Ascending aorta (tissue), 2 donors: ENCODE data around the gene KRTAP4-12. TPM values are rescaled to one million over a fixed set of nuclear protein-coding genes. Genes with fewer than 3 reads are reported as not detected.
"Not testable (repeated sequence)": the region's sequence is repeated elsewhere in the genome, so short reads cannot be mapped to it uniquely, and the experiment has no call there.

Experiments
- DNase-seq, 2 donors: peaks; one replicate each; pipeline ENCODE4 v3.0.0-alpha.2; 2019; ENCODE audit warnings: low spot score in 2 of 2
- H3K27ac ChIP-seq, 2 donors: fragments of 200-600 bp; sonication (generic); one replicate each; pipeline ENCODE4 v1.5.1; 2016 to 2017; ENCODE audit warnings: mild to moderate bottlenecking in 1 of 2
- H3K27me3 ChIP-seq: fragments of 200-600 bp; sonication (generic); one replicate; pipeline ENCODE4 v1.5.1; 2017
- H3K36me3 ChIP-seq, 2 donors: fragments of 200-600 bp; sonication (generic); one replicate each; pipeline ENCODE4 v1.5.1; 2016
- H3K4me1 ChIP-seq, 2 donors: fragments of 200-600 bp; sonication (generic); one replicate each; pipeline ENCODE4 v1.5.1; 2016 to 2017; ENCODE audit warnings: mild to moderate bottlenecking in 1 of 2
- H3K4me3 ChIP-seq, 2 donors: fragments of 200-600 bp; sonication (generic); one replicate each; pipeline ENCODE4 v1.5.1; 2016 to 2017; ENCODE audit warnings: mild to moderate bottlenecking in 1 of 2
- H3K9me3 ChIP-seq, 2 donors: fragments of 200-600 bp; sonication (generic); one replicate each; pipeline ENCODE4 v1.5.1; 2016
- intact Hi-C: fragments of 100-400 bp; cut with DNase I; formaldehyde crosslinking; loops from one replicate; pipeline ENCODE4 v1.15.1; 2023
- total RNA-seq: library from RNA; depleted of rRNA; stranded (reverse); fragments of >200 nt; gene quantifications from one replicate; pipeline ENCODE4 v1.1.0, GENCODE V29; 2016
- TF ChIP-seq, protein P1 (sequence below), 3 experiments: fragments of 200-600 bp in 2 of 3; fragments of 450-650 bp in 1 of 3; sonication (generic) in 2 of 3; IDR thresholded peaks; one replicate each; pipeline ENCODE4 v1.5.1; 2016 to 2019; ENCODE audit warnings: antibody characterized with exemption in 3 of 3, mild to moderate bottlenecking in 1 of 3, moderate library complexity in 1 of 3

Gene KRTAP4-12
- total RNA-seq, 1 donor from 2014 or later: not detected

DNA sequence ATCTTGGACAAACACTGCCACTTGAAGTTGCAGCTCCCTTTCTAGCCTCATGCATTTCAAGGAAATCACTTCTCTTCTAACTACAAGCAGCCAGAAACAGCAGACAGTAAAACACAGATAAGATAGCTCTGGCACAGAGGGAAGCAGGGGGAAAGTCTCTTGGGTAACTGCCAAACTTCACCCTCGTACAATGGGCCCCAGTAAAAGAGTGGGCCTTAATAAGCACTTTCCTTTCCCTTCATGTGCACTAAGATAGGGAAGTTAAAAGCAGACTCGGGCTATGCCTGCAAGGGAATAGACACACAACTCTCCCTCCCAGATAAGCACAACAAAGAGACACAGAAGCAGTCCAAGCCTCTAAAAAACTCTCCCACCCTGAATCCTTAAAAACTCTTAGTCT is 29.9 kb upstream of the KRTAP4-12 start:
- no peak overlapping the region for H3K4me3 ChIP-seq
- H3K4me1 ChIP-seq: no peaks in the 10 kb centered on the region
- TF ChIP-seq, protein P1, sequence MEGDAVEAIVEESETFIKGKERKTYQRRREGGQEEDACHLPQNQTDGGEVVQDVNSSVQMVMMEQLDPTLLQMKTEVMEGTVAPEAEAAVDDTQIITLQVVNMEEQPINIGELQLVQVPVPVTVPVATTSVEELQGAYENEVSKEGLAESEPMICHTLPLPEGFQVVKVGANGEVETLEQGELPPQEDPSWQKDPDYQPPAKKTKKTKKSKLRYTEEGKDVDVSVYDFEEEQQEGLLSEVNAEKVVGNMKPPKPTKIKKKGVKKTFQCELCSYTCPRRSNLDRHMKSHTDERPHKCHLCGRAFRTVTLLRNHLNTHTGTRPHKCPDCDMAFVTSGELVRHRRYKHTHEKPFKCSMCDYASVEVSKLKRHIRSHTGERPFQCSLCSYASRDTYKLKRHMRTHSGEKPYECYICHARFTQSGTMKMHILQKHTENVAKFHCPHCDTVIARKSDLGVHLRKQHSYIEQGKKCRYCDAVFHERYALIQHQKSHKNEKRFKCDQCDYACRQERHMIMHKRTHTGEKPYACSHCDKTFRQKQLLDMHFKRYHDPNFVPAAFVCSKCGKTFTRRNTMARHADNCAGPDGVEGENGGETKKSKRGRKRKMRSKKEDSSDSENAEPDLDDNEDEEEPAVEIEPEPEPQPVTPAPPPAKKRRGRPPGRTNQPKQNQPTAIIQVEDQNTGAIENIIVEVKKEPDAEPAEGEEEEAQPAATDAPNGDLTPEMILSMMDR (IDR thresholded peaks at IDR 0.05): no peak
- H3K27me3 ChIP-seq: no peaks in the 10 kb centered on the region
- DNase-seq: no peak
- H3K9me3 ChIP-seq: no peaks in the 10 kb centered on the region
- H3K27ac ChIP-seq: no peak overlapping the region
- intact Hi-C loops: no loop called here
- H3K36me3 ChIP-seq: no peaks in the 10 kb centered on the region

DNA sequence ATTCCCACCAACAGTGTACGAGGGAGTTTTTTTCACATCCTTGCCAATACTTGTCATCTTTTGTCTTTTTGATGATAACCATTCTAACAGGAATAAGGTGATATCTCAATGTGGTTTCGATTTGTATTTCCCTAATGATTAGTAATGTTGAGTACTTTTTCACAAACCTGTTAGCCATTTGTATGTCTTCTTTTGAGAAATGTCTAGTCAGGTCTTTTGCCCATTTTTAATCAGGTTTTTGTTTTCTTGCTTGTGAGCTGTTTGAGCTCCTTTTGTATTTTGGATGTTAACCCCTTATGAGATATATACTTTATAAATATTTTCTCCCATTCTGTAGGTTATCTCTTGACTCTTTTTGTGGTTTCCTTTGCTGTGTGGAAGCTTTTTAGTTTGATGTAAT is 27.5 kb upstream of the KRTAP4-12 start:
- H3K9me3 ChIP-seq: no peaks in the 10 kb centered on the region
- no peak overlapping the region for H3K27ac ChIP-seq
- DNase-seq: no peak
- intact Hi-C loops: no loop called here
- H3K4me3 ChIP-seq: no peak overlapping the region
- H3K36me3 ChIP-seq: no peaks in the 10 kb centered on the region
- H3K27me3 ChIP-seq: no peaks in the 10 kb centered on the region
- no peaks in the 10 kb centered on the region for H3K4me1 ChIP-seq
- TF ChIP-seq, protein P1 (IDR thresholded peaks at IDR 0.05): no peak

DNA sequence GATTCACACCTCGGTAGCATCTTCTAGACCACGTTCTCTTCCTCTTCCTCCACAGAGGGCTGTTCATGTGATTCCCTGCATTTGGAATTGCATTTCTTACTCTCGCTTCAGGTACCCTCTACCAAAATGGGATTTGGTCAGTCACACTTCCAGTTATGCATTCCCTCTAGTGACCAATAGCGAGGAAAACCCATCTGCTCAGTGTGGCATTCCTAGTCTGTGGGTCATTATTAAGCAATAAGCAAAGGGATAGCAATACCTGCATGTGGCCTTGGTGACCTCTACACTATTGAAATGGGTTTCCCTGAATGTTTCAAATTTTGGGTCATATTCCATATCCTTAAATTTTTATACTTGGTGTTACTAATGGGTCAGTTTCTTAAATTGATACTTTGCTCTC is 26.0 kb upstream of the KRTAP4-12 start:
- no peak overlapping the region for H3K4me3 ChIP-seq
- H3K36me3 ChIP-seq: no peaks in the 10 kb centered on the region
- H3K27ac ChIP-seq: no peak overlapping the region
- H3K4me1 ChIP-seq: no peaks in the 10 kb centered on the region
- no peak for DNase-seq
- H3K9me3 ChIP-seq: no peaks in the 10 kb centered on the region
- TF ChIP-seq, protein P1 (IDR thresholded peaks at IDR 0.05): no peak
- intact Hi-C loops: no loop called here
- no peaks in the 10 kb centered on the region for H3K27me3 ChIP-seq

DNA sequence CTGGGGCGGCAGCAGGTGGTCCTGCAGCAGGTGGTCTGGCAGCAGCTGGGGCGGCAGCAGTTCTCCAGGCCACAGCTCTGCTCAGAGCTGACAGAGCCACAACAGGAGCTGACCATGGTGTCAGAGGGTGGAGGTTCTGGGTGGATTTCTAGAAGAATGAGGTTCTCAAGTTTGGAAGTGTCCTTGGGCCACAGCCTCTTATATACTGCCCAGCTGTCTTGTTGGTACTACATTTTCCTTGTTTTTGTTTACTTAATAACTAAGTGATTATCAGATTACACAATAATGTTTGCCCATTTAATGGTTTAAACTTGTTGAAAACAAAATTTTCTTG is 25.6 kb upstream of the KRTAP4-12 start, which contains the start of gene KRTAP4-5:
Gene KRTAP4-5 (minus strand): TSS at position 174 of the 334 bp plus-strand sequence. CDS start 58 bp downstream, at position 116.
- TF ChIP-seq, protein P1 (IDR thresholded peaks at IDR 0.05): no peak
- H3K27me3 ChIP-seq: no peaks in the 10 kb centered on the region
- intact Hi-C loops: no loop called here
- H3K27ac ChIP-seq: no peak within 1 kb of the TSS
- no peaks in the 10 kb centered on the region for H3K36me3 ChIP-seq
- no peak within 1 kb of the TSS for H3K4me3 ChIP-seq
- H3K4me1 ChIP-seq: no peaks in the 10 kb centered on the region
- DNase-seq: no peak
- H3K9me3 ChIP-seq: no peaks in the 10 kb centered on the region

DNA sequence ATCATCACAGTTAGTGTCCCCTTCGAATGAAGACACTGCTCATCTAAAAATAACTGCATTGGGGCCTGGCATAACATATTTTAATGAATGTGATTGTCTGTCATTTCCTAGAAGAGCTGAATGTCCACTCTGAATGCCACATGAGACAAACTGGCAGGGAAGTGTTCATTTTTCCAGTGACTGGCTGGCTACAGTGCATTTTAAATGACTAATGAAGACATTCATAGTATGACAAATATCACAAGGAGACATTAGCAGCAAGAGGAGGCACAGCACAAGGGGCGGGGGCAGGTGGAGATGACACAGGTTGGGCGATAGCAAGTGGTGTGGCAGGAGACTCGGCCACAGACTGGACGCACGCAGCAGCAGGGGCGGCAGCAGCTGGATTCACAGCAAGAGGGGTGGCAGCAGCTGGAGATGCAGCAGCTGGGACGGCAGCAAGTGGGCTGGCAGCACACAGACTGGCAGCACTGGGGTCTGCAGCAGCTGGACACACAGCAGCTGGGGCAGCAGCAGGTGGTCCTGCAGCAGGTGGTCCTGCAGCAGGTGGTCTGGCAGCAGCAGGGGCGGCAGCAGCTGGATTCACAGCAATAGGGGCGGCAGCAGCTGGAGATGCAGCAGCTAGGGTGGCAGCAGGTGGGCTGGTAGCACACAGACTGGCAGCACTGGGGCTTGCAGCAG is 25.1 kb upstream of the KRTAP4-12 start:
- H3K27ac ChIP-seq, DNase-seq, H3K4me3 ChIP-seq, H3K4me1 ChIP-seq, intact Hi-C loops, H3K9me3 ChIP-seq, H3K27me3 ChIP-seq, H3K36me3 ChIP-seq: not testable (repeated sequence)

DNA sequence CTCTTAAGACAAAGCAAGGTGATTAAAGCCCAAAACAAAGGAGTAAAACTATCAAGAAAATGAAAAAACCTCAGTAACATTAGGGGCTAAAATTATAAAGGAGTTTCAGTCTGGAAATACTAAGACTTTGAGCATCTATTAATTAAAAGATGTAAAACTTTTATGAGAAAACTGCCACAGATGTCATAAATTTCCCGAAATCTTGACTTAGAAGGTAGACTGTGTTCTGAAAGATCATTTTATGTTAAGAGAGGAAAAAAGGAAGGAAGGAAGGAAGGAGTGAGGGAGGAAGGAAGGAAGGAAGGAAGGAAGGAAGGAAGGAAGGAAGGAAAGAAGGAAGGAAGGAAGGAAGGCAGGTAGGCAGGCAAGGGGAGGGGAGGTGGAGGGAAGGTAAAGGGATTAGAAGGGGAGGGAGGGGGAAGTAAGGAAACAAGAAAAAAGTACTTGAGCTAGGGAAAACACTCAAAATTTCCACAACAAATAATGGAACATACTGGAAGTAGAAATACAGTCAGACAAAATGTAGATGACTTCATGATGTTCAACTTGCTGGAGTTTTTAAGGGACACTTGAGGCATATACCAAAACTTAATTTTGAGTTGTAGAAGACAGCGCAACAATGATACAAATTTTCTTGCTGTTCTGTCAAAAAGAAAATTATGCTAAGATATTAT is 23.7 kb upstream of the KRTAP4-12 start:
- DNase-seq: no peak
- TF ChIP-seq, protein P1 (IDR thresholded peaks at IDR 0.05): no peak
- Histone ChIP-seq H3K27me3 (no peaks in the 10 kb centered on the region), H3K9me3 (peaks cover 0 to 3% of the 10 kb centered on the region in 2 donors), H3K4me3 (no peak overlapping the region), H3K36me3 (no peaks in the 10 kb centered on the region), H3K27ac (no peak overlapping the region), H3K4me1 (no peaks in the 10 kb centered on the region)
- intact Hi-C loops: no loop called here
